ENCODE measurements around the gene PRDM2.

GRCh38 chr1:13664451-13664850 is 35.5 kb upstream of the PRDM2 start:
- TF ChIP-seq, protein P1, sequence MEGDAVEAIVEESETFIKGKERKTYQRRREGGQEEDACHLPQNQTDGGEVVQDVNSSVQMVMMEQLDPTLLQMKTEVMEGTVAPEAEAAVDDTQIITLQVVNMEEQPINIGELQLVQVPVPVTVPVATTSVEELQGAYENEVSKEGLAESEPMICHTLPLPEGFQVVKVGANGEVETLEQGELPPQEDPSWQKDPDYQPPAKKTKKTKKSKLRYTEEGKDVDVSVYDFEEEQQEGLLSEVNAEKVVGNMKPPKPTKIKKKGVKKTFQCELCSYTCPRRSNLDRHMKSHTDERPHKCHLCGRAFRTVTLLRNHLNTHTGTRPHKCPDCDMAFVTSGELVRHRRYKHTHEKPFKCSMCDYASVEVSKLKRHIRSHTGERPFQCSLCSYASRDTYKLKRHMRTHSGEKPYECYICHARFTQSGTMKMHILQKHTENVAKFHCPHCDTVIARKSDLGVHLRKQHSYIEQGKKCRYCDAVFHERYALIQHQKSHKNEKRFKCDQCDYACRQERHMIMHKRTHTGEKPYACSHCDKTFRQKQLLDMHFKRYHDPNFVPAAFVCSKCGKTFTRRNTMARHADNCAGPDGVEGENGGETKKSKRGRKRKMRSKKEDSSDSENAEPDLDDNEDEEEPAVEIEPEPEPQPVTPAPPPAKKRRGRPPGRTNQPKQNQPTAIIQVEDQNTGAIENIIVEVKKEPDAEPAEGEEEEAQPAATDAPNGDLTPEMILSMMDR (IDR thresholded peaks at IDR 0.05; ENCODE audit: low read length) = no peak
- no peak for TF ChIP-seq EZH2 (IDR thresholded peaks at IDR 0.05; ENCODE audit: borderline replicate concordance, low read length)

Data from OCI-LY1 (cell line).